ENCODE measurements around the gene SAMD13.

DNA sequence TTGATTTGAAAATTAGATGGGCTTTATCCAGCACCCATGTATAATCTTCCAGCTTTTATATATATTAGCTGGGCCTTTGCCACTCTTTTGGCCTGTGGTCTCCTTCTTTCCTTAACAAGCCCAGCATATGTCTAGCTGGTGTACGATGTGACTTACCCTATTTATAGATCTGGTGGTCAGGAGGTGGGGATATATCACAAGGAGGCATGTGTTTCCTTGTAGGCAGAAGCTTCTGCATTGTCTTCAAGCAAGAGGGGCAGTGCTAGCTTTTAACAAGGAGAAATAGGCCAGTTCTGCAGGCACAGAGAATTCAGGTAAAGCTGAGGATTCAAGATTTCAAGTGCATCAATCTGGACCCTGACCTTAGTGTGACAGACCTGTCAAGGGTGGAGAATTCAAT, 58.8 kb downstream of the SAMD13 start:
- TF ChIP-seq, protein P1, sequence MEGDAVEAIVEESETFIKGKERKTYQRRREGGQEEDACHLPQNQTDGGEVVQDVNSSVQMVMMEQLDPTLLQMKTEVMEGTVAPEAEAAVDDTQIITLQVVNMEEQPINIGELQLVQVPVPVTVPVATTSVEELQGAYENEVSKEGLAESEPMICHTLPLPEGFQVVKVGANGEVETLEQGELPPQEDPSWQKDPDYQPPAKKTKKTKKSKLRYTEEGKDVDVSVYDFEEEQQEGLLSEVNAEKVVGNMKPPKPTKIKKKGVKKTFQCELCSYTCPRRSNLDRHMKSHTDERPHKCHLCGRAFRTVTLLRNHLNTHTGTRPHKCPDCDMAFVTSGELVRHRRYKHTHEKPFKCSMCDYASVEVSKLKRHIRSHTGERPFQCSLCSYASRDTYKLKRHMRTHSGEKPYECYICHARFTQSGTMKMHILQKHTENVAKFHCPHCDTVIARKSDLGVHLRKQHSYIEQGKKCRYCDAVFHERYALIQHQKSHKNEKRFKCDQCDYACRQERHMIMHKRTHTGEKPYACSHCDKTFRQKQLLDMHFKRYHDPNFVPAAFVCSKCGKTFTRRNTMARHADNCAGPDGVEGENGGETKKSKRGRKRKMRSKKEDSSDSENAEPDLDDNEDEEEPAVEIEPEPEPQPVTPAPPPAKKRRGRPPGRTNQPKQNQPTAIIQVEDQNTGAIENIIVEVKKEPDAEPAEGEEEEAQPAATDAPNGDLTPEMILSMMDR (IDR thresholded peaks at IDR 0.05; ENCODE audit: extremely low read depth in 1 of 2, insufficient read depth in 1 of 2, low read depth in 1 of 2, low read length in 2 of 2): no peak
- TF ChIP-seq FOS (IDR thresholded peaks at IDR 0.05; ENCODE audit: borderline replicate concordance, insufficient read depth, low read length): no peak
- TF ChIP-seq, protein P2, sequence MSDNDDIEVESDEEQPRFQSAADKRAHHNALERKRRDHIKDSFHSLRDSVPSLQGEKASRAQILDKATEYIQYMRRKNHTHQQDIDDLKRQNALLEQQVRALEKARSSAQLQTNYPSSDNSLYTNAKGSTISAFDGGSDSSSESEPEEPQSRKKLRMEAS (IDR thresholded peaks at IDR 0.05; ENCODE audit: insufficient read depth, insufficient read length): no peak
- no peak for TF ChIP-seq POLR2A (IDR thresholded peaks at IDR 0.05; ENCODE audit: low read depth, low read length)
- TF ChIP-seq POLR2AphosphoS5 (IDR thresholded peaks at IDR 0.05; ENCODE audit: insufficient read depth, low read depth, low read length): no peak

Measured in endothelial cell of umbilical vein (primary cell).